Liver (tissue), 3 donors: ENCODE results near the gene GTPBP6.

ENCODE experiments used
- EGR1 ChIP-seq, 2 donors: IDR thresholded peaks; 2 replicates each; pipeline ENCODE4 v1.6.1; 2016 to 2018; ENCODE audit warnings: antibody characterized with exemption in 2 of 2, low read depth in 2 of 2
- FOXA1 ChIP-seq: IDR thresholded peaks from 2 replicates; pipeline ENCODE4 v1.6.1; 2016; ENCODE audit warnings: antibody characterized with exemption
- GABPA ChIP-seq, 2 donors: IDR thresholded peaks in 1 of 2; conservative IDR thresholded peaks in 1 of 2; 2 replicates each; pipeline ENCODE4 v1.6.1; 2016; ENCODE audit warnings: antibody characterized with exemption in 2 of 2, mild to moderate bottlenecking in 1 of 2, moderate library complexity in 1 of 2
- JUND ChIP-seq, 2 donors: IDR thresholded peaks; 2 replicates each; pipeline ENCODE4 v1.6.1; 2016; ENCODE audit warnings: antibody characterized with exemption in 2 of 2
- RAD21 ChIP-seq, 2 donors: IDR thresholded peaks; 2 replicates each; pipeline ENCODE4 v1.6.1; 2016; ENCODE audit warnings: antibody characterized with exemption in 2 of 2, mild to moderate bottlenecking in 2 of 2
- RXRA ChIP-seq, 2 donors: IDR thresholded peaks; 2 replicates each; pipeline ENCODE4 v1.6.1; 2017 to 2018; ENCODE audit warnings: antibody characterized with exemption in 2 of 2, mild to moderate bottlenecking in 1 of 2
- SP1 ChIP-seq: IDR thresholded peaks from 2 replicates; pipeline ENCODE4 v1.6.1; 2018; ENCODE audit warnings: antibody characterized with exemption, mild to moderate bottlenecking
- TAF1 ChIP-seq: conservative IDR thresholded peaks from 2 replicates; pipeline ENCODE4 v1.6.1; 2016; ENCODE audit warnings: antibody characterized with exemption, mild to moderate bottlenecking
- YY1 ChIP-seq: IDR thresholded peaks from 2 replicates; pipeline ENCODE4 v1.6.1; 2016; ENCODE audit warnings: antibody characterized with exemption, mild to moderate bottlenecking
- TF ChIP-seq, protein P1 (sequence below): fragments of 150-350 bp; IDR thresholded peaks from 2 replicates; pipeline ENCODE4 v1.5.1; 2017; ENCODE audit warnings: improper control_type of control experiment, low read depth, low read length; ENCODE audit not compliant: missing input control
- TF ChIP-seq, protein P2 (sequence below): IDR thresholded peaks from 2 replicates; pipeline ENCODE4 v1.6.1; 2016; ENCODE audit warnings: antibody characterized with exemption
- TF ChIP-seq, protein P3 (sequence below): IDR thresholded peaks from 2 replicates; pipeline ENCODE4 v1.6.1; 2016; ENCODE audit warnings: antibody characterized with exemption
- TF ChIP-seq, protein P4 (sequence below): IDR thresholded peaks from 2 replicates; pipeline ENCODE4 v1.6.1; 2016; ENCODE audit warnings: antibody characterized with exemption, mild to moderate bottlenecking
- donor health status: healthy.
- donor health status: healthy.

DNA sequence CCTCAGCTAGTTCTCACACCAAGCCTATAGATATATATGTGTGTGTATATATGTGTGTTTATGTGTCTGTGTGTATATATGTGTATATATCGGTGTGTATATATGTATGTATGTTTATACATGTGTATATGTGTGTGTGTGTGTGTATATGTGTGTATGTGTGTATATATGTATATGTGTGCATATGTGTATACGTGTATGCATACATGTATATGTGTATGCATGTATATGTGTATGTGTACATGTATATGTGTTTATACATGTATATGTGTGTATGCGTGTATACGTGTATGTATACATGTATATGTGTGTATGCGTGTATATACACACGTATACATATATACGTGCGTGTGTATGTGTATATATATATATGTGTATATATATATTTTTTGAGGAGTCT is 18.3 kb downstream of the GTPBP6 start:
- TF ChIP-seq, protein P1, sequence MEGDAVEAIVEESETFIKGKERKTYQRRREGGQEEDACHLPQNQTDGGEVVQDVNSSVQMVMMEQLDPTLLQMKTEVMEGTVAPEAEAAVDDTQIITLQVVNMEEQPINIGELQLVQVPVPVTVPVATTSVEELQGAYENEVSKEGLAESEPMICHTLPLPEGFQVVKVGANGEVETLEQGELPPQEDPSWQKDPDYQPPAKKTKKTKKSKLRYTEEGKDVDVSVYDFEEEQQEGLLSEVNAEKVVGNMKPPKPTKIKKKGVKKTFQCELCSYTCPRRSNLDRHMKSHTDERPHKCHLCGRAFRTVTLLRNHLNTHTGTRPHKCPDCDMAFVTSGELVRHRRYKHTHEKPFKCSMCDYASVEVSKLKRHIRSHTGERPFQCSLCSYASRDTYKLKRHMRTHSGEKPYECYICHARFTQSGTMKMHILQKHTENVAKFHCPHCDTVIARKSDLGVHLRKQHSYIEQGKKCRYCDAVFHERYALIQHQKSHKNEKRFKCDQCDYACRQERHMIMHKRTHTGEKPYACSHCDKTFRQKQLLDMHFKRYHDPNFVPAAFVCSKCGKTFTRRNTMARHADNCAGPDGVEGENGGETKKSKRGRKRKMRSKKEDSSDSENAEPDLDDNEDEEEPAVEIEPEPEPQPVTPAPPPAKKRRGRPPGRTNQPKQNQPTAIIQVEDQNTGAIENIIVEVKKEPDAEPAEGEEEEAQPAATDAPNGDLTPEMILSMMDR, result no peak
- TF ChIP-seq TAF1, result no peak
- TF ChIP-seq JUND (IDR thresholded peaks at IDR 0.05), result no peak
- TF ChIP-seq RXRA (IDR thresholded peaks at IDR 0.05), result no peak
- TF ChIP-seq EGR1 (IDR thresholded peaks at IDR 0.05; ENCODE audit: low read depth in 2 of 2), result no peak
- TF ChIP-seq, protein P2, sequence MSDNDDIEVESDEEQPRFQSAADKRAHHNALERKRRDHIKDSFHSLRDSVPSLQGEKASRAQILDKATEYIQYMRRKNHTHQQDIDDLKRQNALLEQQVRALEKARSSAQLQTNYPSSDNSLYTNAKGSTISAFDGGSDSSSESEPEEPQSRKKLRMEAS, result no peak
- TF ChIP-seq FOXA1, result no peak
- TF ChIP-seq YY1, result no peak
- TF ChIP-seq, protein P3, sequence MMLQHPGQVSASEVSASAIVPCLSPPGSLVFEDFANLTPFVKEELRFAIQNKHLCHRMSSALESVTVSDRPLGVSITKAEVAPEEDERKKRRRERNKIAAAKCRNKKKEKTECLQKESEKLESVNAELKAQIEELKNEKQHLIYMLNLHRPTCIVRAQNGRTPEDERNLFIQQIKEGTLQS, result no peak
- no peak for TF ChIP-seq RAD21 (IDR thresholded peaks at IDR 0.05)
- no peak for TF ChIP-seq SP1
- TF ChIP-seq, protein P4, sequence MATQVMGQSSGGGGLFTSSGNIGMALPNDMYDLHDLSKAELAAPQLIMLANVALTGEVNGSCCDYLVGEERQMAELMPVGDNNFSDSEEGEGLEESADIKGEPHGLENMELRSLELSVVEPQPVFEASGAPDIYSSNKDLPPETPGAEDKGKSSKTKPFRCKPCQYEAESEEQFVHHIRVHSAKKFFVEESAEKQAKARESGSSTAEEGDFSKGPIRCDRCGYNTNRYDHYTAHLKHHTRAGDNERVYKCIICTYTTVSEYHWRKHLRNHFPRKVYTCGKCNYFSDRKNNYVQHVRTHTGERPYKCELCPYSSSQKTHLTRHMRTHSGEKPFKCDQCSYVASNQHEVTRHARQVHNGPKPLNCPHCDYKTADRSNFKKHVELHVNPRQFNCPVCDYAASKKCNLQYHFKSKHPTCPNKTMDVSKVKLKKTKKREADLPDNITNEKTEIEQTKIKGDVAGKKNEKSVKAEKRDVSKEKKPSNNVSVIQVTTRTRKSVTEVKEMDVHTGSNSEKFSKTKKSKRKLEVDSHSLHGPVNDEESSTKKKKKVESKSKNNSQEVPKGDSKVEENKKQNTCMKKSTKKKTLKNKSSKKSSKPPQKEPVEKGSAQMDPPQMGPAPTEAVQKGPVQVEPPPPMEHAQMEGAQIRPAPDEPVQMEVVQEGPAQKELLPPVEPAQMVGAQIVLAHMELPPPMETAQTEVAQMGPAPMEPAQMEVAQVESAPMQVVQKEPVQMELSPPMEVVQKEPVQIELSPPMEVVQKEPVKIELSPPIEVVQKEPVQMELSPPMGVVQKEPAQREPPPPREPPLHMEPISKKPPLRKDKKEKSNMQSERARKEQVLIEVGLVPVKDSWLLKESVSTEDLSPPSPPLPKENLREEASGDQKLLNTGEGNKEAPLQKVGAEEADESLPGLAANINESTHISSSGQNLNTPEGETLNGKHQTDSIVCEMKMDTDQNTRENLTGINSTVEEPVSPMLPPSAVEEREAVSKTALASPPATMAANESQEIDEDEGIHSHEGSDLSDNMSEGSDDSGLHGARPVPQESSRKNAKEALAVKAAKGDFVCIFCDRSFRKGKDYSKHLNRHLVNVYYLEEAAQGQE, result no peak
- no peak for TF ChIP-seq GABPA (IDR thresholded peaks at IDR 0.05 in 1 of 2, conservative IDR thresholded peaks at IDR 0.05 in 1 of 2)
